DOHH2 (cell line): ENCODE data around the gene TMEM217.

ENCODE experiments used
- EZH2phosphoT487 ChIP-seq: fragments of 200-600 bp; sonication (generic); IDR thresholded peaks from 2 replicates; pipeline ENCODE4 v1.6.1; 2017; ENCODE audit warnings: borderline replicate concordance, mild to moderate bottlenecking, antibody characterized with exemption, low read length, moderate library complexity, mixed read lengths
- TF ChIP-seq, protein P1 (sequence below): fragments of 200-600 bp; sonication (generic); IDR thresholded peaks from one replicate; pipeline ENCODE4 v1.5.1; 2014; ENCODE audit warnings: antibody characterized with exemption, mild to moderate bottlenecking, low read depth, low read length; ENCODE audit not compliant: poor library complexity, severe bottlenecking

DNA sequence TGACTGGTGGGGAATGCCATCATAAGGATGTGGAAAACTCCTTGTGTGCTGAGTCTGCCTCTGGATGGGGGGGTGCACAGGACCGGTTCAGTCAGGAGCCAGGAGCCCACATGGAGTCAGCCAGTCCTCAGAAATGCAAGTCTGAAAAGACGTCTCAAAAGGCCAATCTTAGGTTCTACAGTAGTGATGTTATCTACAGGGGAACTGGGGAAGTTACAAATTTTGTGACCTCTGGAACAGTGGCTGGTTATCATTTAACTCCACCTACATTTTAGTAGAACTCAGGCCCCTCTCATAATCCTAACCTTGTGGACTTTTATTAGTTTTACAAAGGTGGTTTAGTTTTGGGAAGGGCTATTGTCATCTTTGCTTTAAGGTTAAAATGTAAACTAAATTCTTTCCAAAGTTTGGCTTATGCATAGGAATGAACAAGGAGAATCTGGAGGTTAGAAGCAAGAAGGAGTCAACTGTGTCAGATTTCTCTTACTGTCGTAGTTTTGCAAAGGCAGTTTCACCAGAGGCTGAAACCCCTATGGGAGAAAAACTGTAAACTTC, 14.1 kb downstream of the TMEM217 start:
- TF ChIP-seq, protein P1, sequence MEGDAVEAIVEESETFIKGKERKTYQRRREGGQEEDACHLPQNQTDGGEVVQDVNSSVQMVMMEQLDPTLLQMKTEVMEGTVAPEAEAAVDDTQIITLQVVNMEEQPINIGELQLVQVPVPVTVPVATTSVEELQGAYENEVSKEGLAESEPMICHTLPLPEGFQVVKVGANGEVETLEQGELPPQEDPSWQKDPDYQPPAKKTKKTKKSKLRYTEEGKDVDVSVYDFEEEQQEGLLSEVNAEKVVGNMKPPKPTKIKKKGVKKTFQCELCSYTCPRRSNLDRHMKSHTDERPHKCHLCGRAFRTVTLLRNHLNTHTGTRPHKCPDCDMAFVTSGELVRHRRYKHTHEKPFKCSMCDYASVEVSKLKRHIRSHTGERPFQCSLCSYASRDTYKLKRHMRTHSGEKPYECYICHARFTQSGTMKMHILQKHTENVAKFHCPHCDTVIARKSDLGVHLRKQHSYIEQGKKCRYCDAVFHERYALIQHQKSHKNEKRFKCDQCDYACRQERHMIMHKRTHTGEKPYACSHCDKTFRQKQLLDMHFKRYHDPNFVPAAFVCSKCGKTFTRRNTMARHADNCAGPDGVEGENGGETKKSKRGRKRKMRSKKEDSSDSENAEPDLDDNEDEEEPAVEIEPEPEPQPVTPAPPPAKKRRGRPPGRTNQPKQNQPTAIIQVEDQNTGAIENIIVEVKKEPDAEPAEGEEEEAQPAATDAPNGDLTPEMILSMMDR: no peak
- no peak for TF ChIP-seq EZH2phosphoT487
